Spinal cord (tissue), 10 donors: ENCODE data around the gene ENTPD8. TPM values are rescaled to one million over a fixed set of nuclear protein-coding genes. Genes with fewer than 3 reads are reported as not detected.

Experiments
- DNase-seq, 6 donors: peaks; one replicate each; pipeline versions ENCODE4 v3.0.0 to v3.0.0-alpha.2; 2013 to 2015; ENCODE audit warnings: low spot score in 6 of 6, low read depth in 4 of 6
- H3K27ac ChIP-seq: one replicate; pipeline ENCODE4 v1.5.1; 2013; ENCODE audit warnings: low read depth, low read length, control low read depth
- H3K27me3 ChIP-seq: one replicate; pipeline ENCODE4 v1.6.1; 2013; ENCODE audit warnings: low read length; ENCODE audit not compliant: control insufficient read depth, insufficient read depth
- H3K36me3 ChIP-seq: one replicate; pipeline ENCODE4 v1.6.1; 2013; ENCODE audit warnings: low read length; ENCODE audit not compliant: control insufficient read depth, insufficient read depth
- H3K4me1 ChIP-seq: one replicate; pipeline ENCODE4 v1.6.1; 2013; ENCODE audit warnings: low read length; ENCODE audit not compliant: control insufficient read depth, insufficient read depth
- H3K4me3 ChIP-seq: one replicate; pipeline ENCODE4 v1.5.1; 2013; ENCODE audit warnings: low read depth, low read length, control low read depth
- H3K9me3 ChIP-seq: one replicate; pipeline ENCODE4 v1.6.1; 2013; ENCODE audit warnings: low read length; ENCODE audit not compliant: control insufficient read depth, insufficient read depth
- WGBS: methylation state at CpG from one replicate; pipeline ENCODE4 v1.1.5; 2013; ENCODE audit warnings: missing lambda C conversion rate; ENCODE audit not compliant: insufficient coverage; 5-methylcytosine and 5-hydroxymethylcytosine counted together
- long read RNA-seq, 4 donors: transcript quantifications; one replicate each; lab custom pipeline, GENCODE V29; 2026
- polyA plus RNA-seq, 2 donors: library from polyadenylated mRNA; unstranded; fragments of 120-200 nt; gene quantifications; one replicate each; pipeline ENCODE4 v1.2.1, GENCODE V29; 2013; ENCODE audit not compliant: insufficient read length in 2 of 2
- total RNA-seq, 2 donors: library from RNA; depleted of rRNA in 1 of 2; stranded (reverse); fragments of 120-200 nt in 1 of 2; fragments of >200 nt in 1 of 2; gene quantifications; one replicate each; pipeline versions ENCODE4 v1.2.3 to v1.2.4, GENCODE V29; 2013 to 2014
- donor health status: healthy.

ENTPD8 gene
- total RNA-seq: under 1 TPM in 1 of 2 donors, not detected in 1; 0.39 TPM
- polyA plus RNA-seq: 1 to 10 TPM in 1 of 2 donors, under 1 TPM in 1; 0.90 to 1.1 TPM
- long read RNA-seq, donor 1, partial matches to known transcripts: 15 of 15 reads
- long read RNA-seq, donor 1, other reads (novel, unspliced or antisense): 0 of 15 reads
- long read RNA-seq, donor 2, partial matches to known transcripts: 10 of 10 reads
- long read RNA-seq, donor 2, other reads (novel, unspliced or antisense): 0 of 10 reads
- long read RNA-seq, donor 3: 0 reads
- long read RNA-seq, donor 4: 0 reads

GRCh38 chr9:137441289-137441934 is at the start of gene ENTPD8:
Gene ENTPD8 (minus strand): TSS chr9:137441357. CDS start chr9:137438285, 3,072 bp downstream.
- peak in 2 of 6 donors; percentile 5 to 43 for DNase-seq
- no peaks in the 10 kb centered on the region for H3K9me3 ChIP-seq
- WGBS: under 1% methylated on average over 47 of the region's 62 CpGs
- H3K27ac ChIP-seq: no peak within 1 kb of the TSS
- peaks cover 17% of the 10 kb centered on the region for H3K4me1 ChIP-seq
- no peak within 1 kb of the TSS for H3K4me3 ChIP-seq
- peaks cover 6% of the 10 kb centered on the region for H3K27me3 ChIP-seq
- no peaks in the 10 kb centered on the region for H3K36me3 ChIP-seq

GRCh38 chr9:137490532-137491186 is 49.5 kb upstream of the ENTPD8 start:
- Histone ChIP-seq H3K4me1 (peaks cover 23% of the 10 kb centered on the region), H3K9me3 (no peaks in the 10 kb centered on the region), H3K4me3 (no peak overlapping the region), H3K36me3 (peaks cover 36% of the 10 kb centered on the region), H3K27ac (no peak overlapping the region), H3K27me3 (no peaks in the 10 kb centered on the region)
- no CpG with 5 or more reads among the region's 9 CpGs for WGBS
- no peak for DNase-seq

GRCh38 chr9:137488906-137489305 is 47.7 kb upstream of the ENTPD8 start:
- DNase-seq: no peak
- no peak overlapping the region for H3K4me3 ChIP-seq
- no peaks in the 10 kb centered on the region for H3K27me3 ChIP-seq
- 93% methylated on average over 6 of the region's 6 CpGs for WGBS
- H3K9me3 ChIP-seq: no peaks in the 10 kb centered on the region
- no peak overlapping the region for H3K27ac ChIP-seq
- peaks cover 23% of the 10 kb centered on the region for H3K4me1 ChIP-seq
- peaks cover 25% of the 10 kb centered on the region for H3K36me3 ChIP-seq

- Histone ChIP-seq H3K27me3 (no peaks in the 10 kb centered on the region), H3K36me3 (peaks cover 19% of the 10 kb centered on the region), H3K9me3 (no peaks in the 10 kb centered on the region), H3K4me3 (no peak overlapping the region), H3K27ac (no peak overlapping the region), H3K4me1 (peaks cover 23% of the 10 kb centered on the region)
- 69% methylated on average over 6 of the region's 6 CpGs for WGBS
- peak in 1 of 6 donors; percentile 18 for DNase-seq
Observed at GRCh38 chr9:137488327-137488653, 47.1 kb upstream of the ENTPD8 start.

- Histone ChIP-seq H3K27me3 (no peaks in the 10 kb centered on the region), H3K27ac (no peak overlapping the region), H3K36me3 (peaks cover 18% of the 10 kb centered on the region), H3K4me1 (peaks cover 23% of the 10 kb centered on the region), H3K9me3 (no peaks in the 10 kb centered on the region), H3K4me3 (no peak overlapping the region)
- DNase-seq: peak in 1 of 6 donors; percentile 54
- WGBS: 81% methylated on average over 37 of the region's 41 CpGs
Observed at GRCh38 chr9:137487454-137488326, 46.5 kb upstream of the ENTPD8 start.

- no peak overlapping the region for H3K27ac ChIP-seq
- H3K4me3 ChIP-seq: no peak overlapping the region
- H3K4me1 ChIP-seq: peaks cover 23% of the 10 kb centered on the region
- WGBS: 80% methylated on average over 35 of the region's 35 CpGs
- no peaks in the 10 kb centered on the region for H3K27me3 ChIP-seq
- peaks cover 18% of the 10 kb centered on the region for H3K36me3 ChIP-seq
- no peak for DNase-seq
- H3K9me3 ChIP-seq: no peaks in the 10 kb centered on the region
Observed at GRCh38 chr9:137486545-137487453, 45.6 kb upstream of the ENTPD8 start.

GRCh38 chr9:137486141-137486490 is 45.0 kb upstream of the ENTPD8 start:
- peaks cover 16% of the 10 kb centered on the region for H3K36me3 ChIP-seq
- DNase-seq: no peak
- WGBS: 89% methylated on average over 13 of the region's 15 CpGs

GRCh38 chr9:137485343-137486140 is 44.4 kb upstream of the ENTPD8 start:
- no peaks in the 10 kb centered on the region for H3K9me3 ChIP-seq
- 92% methylated on average over 26 of the region's 26 CpGs for WGBS
- no peak overlapping the region for H3K27ac ChIP-seq
- H3K4me3 ChIP-seq: no peak overlapping the region
- H3K4me1 ChIP-seq: peaks cover 28% of the 10 kb centered on the region
- peaks cover 22% of the 10 kb centered on the region for H3K36me3 ChIP-seq
- no peaks in the 10 kb centered on the region for H3K27me3 ChIP-seq
- DNase-seq: no peak

More at GRCh38 chr9:137486141-137486490, 45.0 kb upstream of the ENTPD8 start:
- no peaks in the 10 kb centered on the region for H3K27me3 ChIP-seq
- H3K4me3 ChIP-seq: no peak overlapping the region
- no peaks in the 10 kb centered on the region for H3K9me3 ChIP-seq
- peaks cover 23% of the 10 kb centered on the region for H3K4me1 ChIP-seq
- no peak overlapping the region for H3K27ac ChIP-seq
